Measurements from ENCODE around the gene LDLRAD3.

The LDLRAD3 gene

DNA sequence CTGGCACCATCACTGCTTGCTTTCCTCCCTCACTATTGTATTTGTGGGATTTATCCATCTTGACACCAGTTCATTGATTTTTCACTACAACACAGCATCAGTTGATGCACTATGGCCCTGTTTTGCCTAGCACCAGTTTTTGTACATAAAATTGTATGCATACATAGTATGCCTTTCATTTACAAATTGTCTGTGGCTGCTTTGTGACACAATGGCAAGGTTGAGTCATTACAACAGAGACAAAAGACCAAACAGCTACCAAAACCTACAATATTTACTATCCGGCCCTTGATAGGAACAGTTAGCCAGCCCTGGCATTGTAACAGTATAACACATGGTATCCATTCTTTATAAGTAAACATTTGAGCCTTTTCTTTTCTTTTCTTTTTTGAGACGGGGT lies 150.3 kb downstream of the LDLRAD3 start:
- in situ Hi-C loops (cut with MboI; ENCODE audit: low sequenced_read_pairs) = no loop called here

DNA sequence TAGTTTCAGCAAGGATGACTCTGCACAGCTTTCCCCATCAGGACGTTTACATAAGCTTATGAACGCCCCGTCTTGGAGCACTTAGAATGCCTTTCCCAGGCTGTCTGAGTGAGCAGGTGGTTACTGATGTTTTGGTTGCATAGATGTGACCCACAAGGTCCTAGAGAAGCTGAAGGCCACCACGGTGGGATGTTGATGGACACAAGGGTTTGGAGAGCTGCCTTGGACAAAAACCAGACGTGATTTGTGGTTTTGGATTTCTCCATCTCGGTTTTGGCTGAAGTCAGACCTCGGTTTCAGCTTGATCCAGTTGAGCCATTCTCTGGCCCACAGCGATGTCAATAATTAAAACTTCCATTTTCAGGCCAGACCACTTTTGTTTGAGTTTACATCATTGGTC lies 151.9 kb downstream of the LDLRAD3 start:
- in situ Hi-C loops (cut with MboI; ENCODE audit: low sequenced_read_pairs) = no loop called here

DNA sequence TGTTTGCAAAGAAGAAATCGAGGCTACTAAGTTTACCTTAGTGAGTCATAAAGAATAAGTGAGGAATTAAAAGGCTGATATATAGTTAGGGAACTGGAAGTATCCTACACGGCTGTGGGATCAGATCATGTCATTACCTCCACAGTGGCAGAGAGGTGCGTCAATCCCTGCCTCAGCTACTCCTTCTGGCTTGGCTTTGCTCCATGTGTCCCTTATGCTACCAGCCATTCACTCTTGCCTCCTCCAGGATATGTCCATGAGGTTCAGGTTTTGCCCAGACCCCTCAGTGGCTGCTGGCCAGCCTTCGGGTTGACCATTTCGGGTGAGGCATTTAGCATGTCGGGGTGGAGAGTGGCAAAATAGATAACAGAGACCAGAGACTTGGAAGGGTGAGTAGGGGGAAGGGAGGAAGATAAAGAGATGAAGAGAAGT lies 153.4 kb downstream of the LDLRAD3 start:
- in situ Hi-C loops (cut with MboI; ENCODE audit: low sequenced_read_pairs) = no loop called here

DNA sequence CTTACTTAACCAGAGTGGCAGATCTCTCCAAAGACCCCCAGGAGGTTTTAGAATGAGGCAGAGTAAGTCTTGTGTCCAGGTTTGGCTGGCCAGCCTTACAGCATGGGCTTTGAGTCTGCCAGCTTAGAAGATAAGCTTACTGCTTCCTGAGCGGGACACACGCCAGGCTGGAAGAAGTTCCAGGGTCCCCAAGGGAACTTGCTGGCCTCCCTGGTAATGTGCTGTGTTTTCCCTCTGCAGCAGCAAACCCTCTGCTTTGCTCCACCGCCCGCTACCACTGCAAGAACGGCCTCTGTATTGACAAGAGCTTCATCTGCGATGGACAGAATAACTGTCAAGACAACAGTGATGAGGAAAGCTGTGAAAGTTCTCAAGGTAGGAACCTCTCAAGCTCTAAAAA lies 154.2 kb downstream of the LDLRAD3 start:
- in situ Hi-C loops (cut with MboI; ENCODE audit: low sequenced_read_pairs) = no loop called here

DNA sequence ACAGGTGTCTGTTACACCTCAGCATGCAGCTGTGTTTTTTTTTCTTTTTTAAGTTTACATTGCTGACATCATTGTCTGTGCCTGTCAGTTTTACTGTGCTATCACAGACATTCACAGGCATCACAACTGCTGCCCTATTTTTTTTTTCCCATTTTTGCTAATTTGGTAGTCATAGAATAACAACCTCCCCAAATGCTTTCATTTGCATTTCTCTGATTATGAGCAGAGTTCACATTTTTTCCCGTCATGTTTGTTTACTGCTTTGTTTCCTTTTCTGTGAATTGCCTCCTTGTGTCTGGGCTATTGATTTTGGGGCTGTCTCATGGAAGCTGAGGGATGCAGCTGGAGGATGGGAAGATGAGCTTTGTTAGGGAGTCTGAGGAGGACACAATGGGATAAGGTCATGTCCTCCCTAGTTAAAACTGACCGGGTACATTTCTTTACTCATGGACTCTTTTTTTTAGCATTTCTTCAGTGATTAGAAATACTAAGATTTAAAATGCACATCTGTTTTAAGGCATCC lies 155.1 kb downstream of the LDLRAD3 start:
- in situ Hi-C loops (cut with MboI; ENCODE audit: low sequenced_read_pairs) = no loop called here

DNA sequence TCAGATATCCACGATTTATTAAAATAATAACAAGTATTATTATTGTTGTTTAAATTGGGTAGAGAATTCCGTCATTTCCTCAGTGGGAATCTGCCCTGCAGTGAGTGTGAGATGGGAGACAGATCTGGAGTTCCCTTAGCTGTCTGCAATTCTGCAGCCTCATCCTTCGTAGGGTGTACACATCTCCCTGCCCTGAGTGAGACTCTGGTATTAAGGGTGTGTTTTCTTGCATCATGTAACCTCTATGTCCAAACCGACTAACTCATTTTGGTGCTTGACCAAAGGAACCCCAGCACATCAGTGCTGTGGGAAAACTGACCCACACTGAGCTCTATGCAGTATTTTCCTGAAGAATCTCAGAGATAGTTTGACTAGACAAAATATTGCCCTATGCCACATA lies 157.6 kb downstream of the LDLRAD3 start:
- in situ Hi-C loops (cut with MboI; ENCODE audit: low sequenced_read_pairs) = no loop called here

DNA sequence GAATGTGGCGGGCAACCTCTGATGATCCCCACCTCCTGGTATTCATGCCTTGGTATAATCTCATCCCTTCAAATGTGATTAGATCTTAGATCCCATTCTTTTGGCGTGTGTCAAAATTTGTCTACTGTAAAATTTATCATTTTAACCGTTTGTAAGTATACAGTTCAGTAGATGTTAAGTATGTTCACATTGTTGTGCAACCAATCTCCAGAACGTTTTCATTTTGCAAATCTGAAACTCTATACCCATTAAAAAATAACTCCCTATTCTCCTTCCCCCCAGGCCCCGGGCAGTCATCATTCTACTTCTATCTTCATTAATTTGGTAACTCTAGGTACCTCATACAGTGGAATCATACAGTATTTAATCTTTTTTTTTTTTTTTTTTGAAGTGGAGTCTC lies 159.0 kb downstream of the LDLRAD3 start:
- in situ Hi-C loops (cut with MboI; ENCODE audit: low sequenced_read_pairs) = no loop called here

DNA sequence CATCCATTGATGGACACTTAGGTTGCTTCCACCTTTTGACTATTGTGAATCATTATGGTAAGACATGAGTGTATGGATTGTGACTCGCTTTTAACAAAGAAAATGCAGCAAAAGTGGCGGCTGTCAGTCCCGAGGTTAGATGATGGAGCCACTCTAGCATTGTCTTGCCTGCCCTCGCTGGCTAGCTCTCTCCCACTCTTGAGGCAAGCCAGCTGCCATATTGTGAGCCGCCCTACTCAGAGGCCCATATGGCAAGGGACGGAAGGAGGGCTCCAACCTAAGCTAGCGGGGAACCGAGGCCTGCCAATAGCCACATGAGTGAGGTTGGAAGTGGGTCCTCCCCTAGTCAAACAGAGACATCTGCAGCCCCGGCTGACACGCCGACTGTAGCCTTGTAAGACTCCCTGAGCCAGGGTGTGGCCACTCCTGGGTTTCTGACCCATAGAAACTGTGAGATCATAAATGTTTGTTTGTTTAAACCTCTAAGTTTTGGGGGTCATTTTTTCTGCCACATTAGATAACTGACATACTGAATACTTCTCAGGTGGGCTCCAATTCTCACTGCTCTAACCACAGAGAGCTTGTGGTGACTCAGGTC lies 160.2 kb downstream of the LDLRAD3 start:
- in situ Hi-C loops (cut with MboI; ENCODE audit: low sequenced_read_pairs) = no loop called here

DNA sequence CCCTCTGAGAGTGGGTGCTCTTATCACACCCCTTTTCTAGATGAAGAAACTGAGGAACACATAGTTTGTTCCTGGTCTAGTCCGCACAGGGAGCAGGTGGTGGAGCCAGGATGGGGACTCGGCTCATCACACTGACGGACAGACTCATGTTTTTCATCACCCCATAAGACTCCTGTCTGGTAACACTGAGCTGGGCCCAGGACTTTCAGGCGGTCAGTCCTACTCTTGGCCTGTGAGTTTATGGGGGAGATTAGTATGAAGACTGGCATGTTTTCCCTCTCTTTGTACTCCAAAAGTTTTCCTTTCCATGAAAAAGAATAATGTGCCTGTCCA lies 160.8 kb downstream of the LDLRAD3 start:
- in situ Hi-C loops (cut with MboI; ENCODE audit: low sequenced_read_pairs) = no loop called here

DNA sequence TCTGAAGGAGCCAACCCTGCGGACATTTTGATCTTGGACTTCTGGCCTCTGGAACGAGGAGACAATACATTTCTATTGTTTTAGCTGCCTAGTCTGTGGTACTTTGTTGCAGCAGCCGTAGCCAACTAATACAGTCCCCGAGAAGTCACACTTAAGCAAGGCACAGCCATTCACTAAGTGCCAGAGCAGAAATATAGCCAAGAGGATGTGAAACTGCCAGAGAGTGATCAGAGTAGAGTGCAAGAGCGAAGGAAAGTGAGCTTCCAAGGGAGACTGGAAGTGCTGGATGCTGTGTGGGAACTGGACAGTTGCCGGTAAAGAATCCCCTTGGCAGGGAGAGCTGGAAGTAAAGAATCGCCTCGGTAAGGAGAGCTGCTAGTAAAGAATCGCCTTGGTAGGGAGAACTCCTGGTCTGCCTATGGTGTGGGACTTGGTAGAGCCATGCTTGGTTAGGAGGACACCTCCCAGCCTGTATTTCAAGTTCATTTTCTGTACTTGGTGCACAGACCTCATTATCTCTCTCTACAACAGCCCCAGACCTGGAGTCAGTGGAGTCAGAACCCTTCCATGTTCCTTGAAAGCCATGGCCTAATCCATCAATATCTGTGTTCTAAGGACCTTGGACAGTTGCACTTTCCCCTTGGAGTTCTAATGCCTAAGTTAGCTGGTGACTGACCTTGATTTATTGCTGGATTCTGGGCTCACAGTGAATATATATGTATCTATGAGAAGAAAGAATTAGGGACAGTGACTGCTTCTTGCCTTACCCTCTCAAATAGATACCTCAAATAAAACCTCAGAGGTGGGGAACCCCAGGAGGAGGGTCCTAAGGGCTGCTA lies 162.1 kb downstream of the LDLRAD3 start:
- in situ Hi-C loops (cut with MboI; ENCODE audit: low sequenced_read_pairs) = no loop called here

DNA sequence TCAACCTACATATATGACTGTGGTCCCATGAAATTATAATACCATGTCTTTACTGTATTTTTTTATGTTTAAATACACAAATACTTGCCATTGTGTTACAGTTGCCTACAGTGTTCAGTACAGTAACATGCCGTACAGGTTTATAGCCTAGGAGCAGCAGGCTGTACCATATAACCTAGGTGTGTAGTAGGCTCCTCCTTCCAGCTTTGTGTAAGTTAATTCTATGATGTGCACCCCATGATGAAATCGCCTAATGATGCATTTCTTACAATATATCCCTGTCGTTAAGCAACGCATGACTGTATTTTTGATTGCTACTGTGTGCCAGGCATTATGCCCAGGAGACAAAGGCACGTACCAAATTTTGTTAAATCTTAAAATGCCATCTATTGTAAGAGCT lies 163.7 kb downstream of the LDLRAD3 start:
- in situ Hi-C loops (cut with MboI; ENCODE audit: low sequenced_read_pairs) = no loop called here

DNA sequence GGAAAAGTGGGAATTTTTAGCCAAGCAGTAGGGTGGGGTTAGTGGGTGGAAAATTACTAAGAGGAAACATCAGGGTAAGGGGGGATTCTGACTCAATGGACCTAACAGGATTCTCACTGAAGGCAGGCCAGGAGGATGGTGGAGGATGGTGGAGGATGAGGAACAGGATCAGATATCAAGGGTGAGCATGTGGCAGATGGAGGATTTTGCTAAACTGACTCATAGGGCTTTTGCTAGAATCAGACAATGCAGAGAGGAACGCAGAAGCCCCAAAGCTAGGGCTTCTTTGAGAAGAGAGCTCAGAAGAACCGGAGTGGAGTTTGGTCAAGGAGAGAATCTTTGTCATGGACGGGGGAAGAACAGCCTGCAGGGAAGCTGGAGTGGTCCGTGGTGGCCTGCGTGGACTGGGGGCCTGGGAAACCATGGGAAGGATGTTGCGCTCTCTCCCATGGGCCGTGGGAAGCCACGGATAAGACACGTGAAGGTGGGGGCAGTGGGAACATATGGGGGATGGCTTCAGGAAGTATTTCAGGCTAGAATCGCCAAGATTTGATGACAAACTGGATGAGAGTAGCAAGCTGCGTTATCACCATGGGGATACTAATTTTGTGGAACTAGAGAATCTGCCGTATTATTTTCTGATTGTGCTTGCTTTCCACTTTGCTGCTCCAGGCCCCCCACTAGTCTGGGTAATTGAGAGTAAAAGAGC lies 165.2 kb downstream of the LDLRAD3 start:
- in situ Hi-C loops (cut with MboI; ENCODE audit: low sequenced_read_pairs) = no loop called here

DNA sequence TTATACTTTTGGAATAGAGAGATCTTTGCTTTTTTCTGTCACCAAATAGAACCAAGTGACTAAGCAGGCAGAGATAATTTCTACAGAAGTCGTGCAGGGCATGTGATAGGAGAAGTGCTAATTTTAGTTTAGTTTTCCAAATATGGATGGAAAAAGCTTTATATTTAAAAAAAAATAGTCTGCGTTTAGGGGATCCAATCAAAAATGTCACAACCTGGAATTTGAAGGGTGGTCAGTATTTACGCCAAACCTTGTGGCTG lies 165.7 kb downstream of the LDLRAD3 start:
- in situ Hi-C loops (cut with MboI; ENCODE audit: low sequenced_read_pairs) = no loop called here

DNA sequence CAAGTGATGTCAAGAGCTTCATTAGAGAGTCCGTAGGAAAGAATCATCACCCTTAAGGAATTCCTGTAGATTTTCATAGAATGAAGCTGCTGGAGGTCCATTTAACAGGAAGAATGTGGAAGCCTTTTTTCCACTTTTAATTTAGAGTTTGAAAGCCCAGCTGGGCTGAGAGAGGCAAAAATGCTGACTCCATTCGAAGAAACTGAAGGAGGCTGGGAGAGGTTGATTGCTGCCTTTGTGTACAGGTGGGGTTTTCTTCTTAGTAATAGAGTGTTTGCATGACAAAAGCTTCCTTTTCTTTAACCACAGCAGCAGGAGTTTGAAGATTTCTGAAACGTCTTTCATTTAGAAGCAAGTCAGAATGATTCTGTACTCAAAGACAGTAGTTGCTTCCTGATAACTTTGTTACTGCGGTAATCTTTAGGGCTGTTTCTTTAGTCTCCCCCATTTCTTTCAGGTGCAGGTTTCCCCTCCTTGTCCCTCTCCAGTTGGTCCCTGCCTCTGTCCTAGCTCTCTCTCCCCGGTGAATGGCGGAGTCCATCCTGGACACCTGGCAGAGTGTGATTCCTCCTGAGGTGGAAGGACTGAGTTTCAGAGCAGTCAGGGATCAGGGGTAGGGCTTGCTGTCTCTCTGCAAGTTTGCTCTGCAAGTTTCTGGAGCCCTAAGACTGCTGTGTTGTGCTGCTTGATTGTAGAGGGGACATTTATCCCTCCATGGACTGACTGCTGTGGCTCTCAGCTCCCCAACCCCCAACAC lies 166.2 kb downstream of the LDLRAD3 start:
- in situ Hi-C loops (cut with MboI; ENCODE audit: low sequenced_read_pairs) = no loop called here

DNA sequence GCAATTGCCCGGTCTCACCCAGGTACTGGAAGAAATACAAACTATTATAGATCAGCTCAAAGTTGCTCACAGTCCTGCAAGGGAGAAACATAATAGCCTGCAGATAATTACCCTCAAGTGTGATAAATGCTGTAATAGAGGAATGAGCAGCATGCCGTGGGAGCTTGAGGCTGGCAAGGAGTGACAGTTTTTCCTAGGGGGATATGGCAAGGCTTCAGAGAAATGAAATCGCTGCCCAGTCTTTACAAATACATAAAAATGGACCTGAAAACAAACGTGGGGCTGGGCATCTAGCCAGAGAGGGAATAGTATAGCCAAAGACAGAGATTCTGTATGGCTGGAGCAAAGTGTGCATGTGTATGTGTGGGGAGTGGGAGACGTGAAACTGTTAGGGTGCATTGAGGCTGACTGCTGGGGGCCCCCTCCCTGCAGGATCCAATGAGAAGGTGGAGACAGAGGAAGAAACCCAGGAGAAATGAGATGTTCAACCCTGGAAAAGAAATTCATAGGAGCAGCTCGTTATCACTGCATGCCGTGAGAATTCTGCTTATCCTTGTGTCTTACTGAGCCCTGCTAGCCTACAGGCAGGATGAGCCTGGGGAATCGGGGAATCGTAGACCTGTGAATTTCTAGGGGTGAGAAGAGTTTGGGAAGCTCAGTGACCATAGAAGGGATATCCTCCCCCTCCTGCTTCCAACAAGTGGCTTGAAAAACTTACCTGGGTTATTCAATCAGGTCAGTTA lies 167.0 kb downstream of the LDLRAD3 start:
- in situ Hi-C loops (cut with MboI; ENCODE audit: low sequenced_read_pairs) = no loop called here

DNA sequence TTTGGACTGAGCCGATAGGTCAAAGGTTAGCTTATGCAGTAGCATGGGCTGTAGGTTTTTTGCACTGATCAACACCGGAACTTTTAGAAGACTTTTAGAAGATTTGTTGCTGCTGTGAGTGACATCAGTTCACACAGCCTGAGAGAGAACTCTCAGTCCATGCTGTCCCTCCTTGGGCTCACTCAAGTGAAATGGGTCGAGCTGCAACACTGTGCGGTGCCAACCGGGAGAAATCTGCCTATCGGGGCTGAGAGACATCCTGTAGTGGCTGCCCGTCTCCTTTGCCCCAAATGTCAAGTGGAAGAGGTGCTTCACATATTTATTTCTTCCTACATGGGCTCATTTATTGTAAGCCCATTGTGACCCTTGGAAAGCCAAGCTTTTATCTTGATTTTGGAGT lies 170.2 kb downstream of the LDLRAD3 start:
- in situ Hi-C loops (cut with MboI; ENCODE audit: low sequenced_read_pairs) = no loop called here

DNA sequence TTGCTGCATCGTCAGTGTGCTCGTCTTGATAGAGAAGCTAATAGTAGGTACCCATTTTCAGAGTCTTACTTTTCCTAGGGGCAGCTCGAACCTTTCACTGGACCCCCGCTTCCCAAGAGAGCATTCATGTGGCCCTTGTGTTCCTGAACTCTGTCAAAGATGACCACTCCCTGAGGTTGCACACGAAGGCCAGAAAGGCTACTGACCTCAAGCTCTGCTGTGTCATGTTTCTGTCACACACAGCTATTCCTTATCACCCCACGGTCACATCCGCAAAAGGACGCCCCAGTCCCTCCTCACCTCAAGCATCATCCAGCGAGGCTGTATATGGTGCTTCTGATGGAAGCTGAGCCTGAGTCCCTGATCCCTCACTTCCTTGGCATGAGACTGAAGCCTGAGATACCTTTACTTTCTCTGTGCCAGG lies 171.5 kb downstream of the LDLRAD3 start:
- in situ Hi-C loops (cut with MboI; ENCODE audit: low sequenced_read_pairs) = no loop called here

DNA sequence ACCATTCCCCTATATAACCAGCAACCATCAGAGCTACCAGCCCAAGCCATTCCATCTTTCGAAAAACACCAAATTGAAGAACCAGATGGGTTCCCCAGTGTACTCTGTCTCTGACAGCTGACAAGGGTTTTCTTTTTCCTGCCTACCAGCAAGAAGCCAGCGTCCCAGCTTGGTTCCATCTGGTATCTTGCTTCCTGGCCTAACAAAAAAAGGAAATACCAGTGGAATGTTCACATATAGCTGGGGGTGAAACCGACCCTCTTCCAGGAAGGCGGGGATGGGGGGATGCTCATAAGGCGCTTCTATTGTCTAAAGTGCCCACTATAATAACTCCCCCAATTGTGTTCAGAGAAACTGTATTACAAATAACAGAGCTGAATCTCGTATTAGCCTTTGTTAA lies 172.3 kb downstream of the LDLRAD3 start:
- in situ Hi-C loops (cut with MboI; ENCODE audit: low sequenced_read_pairs) = no loop called here

DNA sequence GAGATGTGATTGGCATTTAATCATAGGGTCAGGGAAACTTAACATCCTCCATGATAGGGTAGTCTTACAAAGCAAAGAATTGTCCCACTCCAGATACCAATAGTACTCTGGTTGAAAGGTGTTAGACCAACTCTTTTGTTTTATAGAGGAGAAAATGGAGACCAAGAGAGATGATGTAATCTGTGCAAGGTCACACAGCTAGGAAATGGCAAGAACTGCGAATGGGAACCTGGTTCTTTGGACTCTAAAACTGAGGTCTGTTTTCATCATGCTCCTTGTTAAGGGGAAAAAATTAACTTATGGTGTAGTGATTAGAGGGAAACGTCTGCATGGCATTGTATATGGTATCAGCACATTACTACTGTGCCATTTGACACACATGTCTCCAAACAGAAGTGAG lies 174.2 kb downstream of the LDLRAD3 start:
- in situ Hi-C loops (cut with MboI; ENCODE audit: low sequenced_read_pairs) = no loop called here

DNA sequence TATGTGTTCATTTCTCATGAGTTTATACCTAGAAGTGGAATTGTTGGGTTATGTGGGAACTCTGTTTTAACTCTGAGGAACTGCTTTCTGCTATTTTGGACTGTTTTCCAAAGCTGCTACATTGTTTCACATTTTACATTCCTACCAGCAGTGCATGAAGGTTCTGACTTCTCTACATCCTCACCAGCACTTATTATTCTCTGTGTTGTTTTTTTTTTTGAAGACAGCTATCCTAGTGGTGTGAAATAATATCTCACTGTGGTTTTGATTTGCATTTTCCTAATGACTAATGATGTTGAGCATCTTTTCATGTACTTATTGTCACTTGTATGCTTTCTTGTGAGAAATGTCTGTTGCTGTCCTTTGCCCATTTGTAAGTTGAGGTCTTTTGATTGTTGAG lies 175.4 kb downstream of the LDLRAD3 start:
- in situ Hi-C loops (cut with MboI; ENCODE audit: low sequenced_read_pairs) = no loop called here

DNA sequence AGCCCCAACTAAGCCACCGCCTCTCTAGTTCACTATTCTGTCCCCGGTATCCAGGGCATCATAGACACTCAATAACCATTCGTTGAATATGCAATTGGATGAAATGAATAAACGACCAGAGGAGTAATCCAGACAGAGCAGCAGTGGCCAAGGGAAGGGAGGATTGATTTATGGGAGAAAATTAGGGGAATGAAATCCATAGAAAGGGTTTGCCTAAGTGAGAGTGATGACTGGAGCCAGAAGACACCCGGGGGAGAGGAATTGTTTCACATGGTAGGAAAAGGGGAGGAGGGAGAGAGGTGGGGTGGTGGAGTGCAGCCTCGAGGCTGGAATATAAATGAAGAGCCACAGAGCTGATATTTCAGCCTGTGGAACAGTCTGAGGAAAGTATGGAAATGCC lies 177.2 kb downstream of the LDLRAD3 start:
- in situ Hi-C loops (cut with MboI; ENCODE audit: low sequenced_read_pairs) = no loop called here

Data from HL-60/S4 treated with phorbol 12-myristate 13-acetate at 8.2 ng/mL for 4 days and 3 days (cell line).